OCI-LY3 (cell line): ENCODE data around the gene OAT.
A peak's percentile ranks its signal among the peaks of the same experiment; 100 is the strongest.

Source experiments
- H2AFZ ChIP-seq: fragments of 200-600, 300-600 bp; shearing (Covaris generic); 2 replicates; pipeline ENCODE4 v1.6.0; 2014; ENCODE audit warnings: antibody characterized with exemption, low read depth, low read length
- H3K27ac ChIP-seq: fragments of 200-600, 300-600 bp; sonication (generic); 2 replicates; pipeline ENCODE4 v1.5.1; 2014; ENCODE audit warnings: mild to moderate bottlenecking, low read length, moderate library complexity, mixed read lengths
- H3K27me3 ChIP-seq: fragments of 200-600, 300-600 bp; sonication (generic); 2 replicates; pipeline ENCODE4 v1.6.1; 2014; ENCODE audit warnings: low read depth, low read length, mixed read lengths
- H3K36me3 ChIP-seq: fragments of 200-600, 300-600 bp; sonication (generic); replicated peaks from 2 replicates; pipeline ENCODE3; 2014; ENCODE audit warnings: low read depth, low read length, mixed read lengths
- H3K4me1 ChIP-seq: fragments of 300-600, 200-600 bp; sonication (generic); 2 replicates; pipeline ENCODE4 v1.6.1; 2014; ENCODE audit warnings: low read length, mixed read lengths
- H3K4me2 ChIP-seq: fragments of 200-600, 300-600 bp; sonication (generic); 2 replicates; pipeline ENCODE4 v1.6.1; 2014; ENCODE audit warnings: low read length, mixed read lengths
- H3K4me3 ChIP-seq: fragments of 300-600, 200-600 bp; sonication (generic); 2 replicates; pipeline ENCODE4 v1.5.1; 2014; ENCODE audit warnings: antibody characterized with exemption, mild to moderate bottlenecking, low read length, moderate library complexity
- H3K79me2 ChIP-seq: fragments of 300-600, 200-600 bp; shearing (Covaris generic); 2 replicates; pipeline ENCODE4 v1.6.1; 2014; ENCODE audit warnings: mild to moderate bottlenecking, low read length, mixed read lengths
- H3K9ac ChIP-seq: fragments of 300-600, 200-600 bp; shearing (Covaris generic); 2 replicates; pipeline ENCODE4 v1.6.0; 2014; ENCODE audit warnings: mild to moderate bottlenecking, low read length, moderate library complexity
- H3K9me3 ChIP-seq: fragments of 200-600, 300-600 bp; shearing (Covaris generic); 2 replicates; pipeline ENCODE4 v1.6.1; 2014; ENCODE audit warnings: low read length, mixed read lengths; ENCODE audit not compliant: insufficient read depth
- H4K20me1 ChIP-seq: fragments of 200-600, 300-600 bp; sonication (generic); 2 replicates; pipeline ENCODE4 v1.6.1; 2016; ENCODE audit warnings: low read length, mixed read lengths; ENCODE audit not compliant: insufficient read depth
- CTCF ChIP-seq: fragments of 200-600, 300-600 bp; sonication (generic); IDR thresholded peaks from 2 replicates; pipeline ENCODE4 v1.5.1; 2014; ENCODE audit warnings: antibody characterized with exemption, low read length, low read depth
- EZH2phosphoT487 ChIP-seq: fragments of 200-600 bp; shearing (Covaris generic); IDR thresholded peaks from 2 replicates; pipeline ENCODE4 v1.6.1; 2018; ENCODE audit warnings: antibody characterized with exemption, mixed run types, low read depth

Gene OAT

GRCh38 chr10:124409696-124410095 is 9.0 kb downstream of the OAT start:
- no peak for TF ChIP-seq EZH2phosphoT487
- no peak for TF ChIP-seq CTCF
- Histone ChIP-seq H4K20me1 (no peaks in the 10 kb centered on the region), H3K36me3 (no peaks in the 10 kb centered on the region)

GRCh38 chr10:124408357-124408756 is 10.4 kb downstream of the OAT start:
- H3K4me2 ChIP-seq, result no peak overlapping the region
- H3K4me3 ChIP-seq, result no peak overlapping the region
- no peaks in the 10 kb centered on the region for H3K79me2 ChIP-seq
- H2AFZ ChIP-seq, result no peak overlapping the region
- H3K9ac ChIP-seq, result no peak overlapping the region
- H3K9me3 ChIP-seq, result no peaks in the 10 kb centered on the region
- no peaks in the 10 kb centered on the region for H3K36me3 ChIP-seq
- TF ChIP-seq CTCF, result no peak
- no peak for TF ChIP-seq EZH2phosphoT487
- H3K4me1 ChIP-seq, result 0 out of 2 replicates have a peak, but pooled peaks cover under 1% of the 10 kb centered on the region
- H3K27ac ChIP-seq, result no peak overlapping the region
- no peaks in the 10 kb centered on the region for H3K27me3 ChIP-seq
- no peaks in the 10 kb centered on the region for H4K20me1 ChIP-seq

More at GRCh38 chr10:124409696-124410095, 9.0 kb downstream of the OAT start:
- Histone ChIP-seq H3K79me2 (no peaks in the 10 kb centered on the region), H3K27me3 (no peaks in the 10 kb centered on the region), H3K4me1 (no peaks in the 10 kb centered on the region), H3K9me3 (no peaks in the 10 kb centered on the region), H3K9ac (no peak overlapping the region), H3K27ac (no peak overlapping the region), H3K4me2 (no peak overlapping the region), H3K4me3 (no peak overlapping the region), H2AFZ (no peak overlapping the region)

DNA sequence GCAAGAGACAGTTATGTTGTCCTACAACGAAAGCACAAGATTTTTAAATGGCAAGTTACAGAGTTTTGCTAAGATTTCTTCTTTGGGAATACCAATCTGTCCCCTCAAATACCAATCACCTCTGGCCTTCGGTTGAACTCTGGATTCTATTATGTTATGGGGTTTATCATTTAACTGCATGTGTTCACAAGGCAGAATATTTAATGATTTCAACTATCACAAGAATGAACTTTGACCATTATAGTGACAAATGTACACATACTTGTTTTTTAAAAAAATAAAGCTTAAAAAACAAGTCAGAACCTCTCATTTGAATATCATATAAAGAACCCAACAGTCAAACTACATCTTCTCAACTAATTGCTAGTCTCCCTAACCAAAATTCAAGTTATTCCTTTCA is 11.3 kb downstream of the OAT start:
- Histone ChIP-seq H3K9me3 (no peaks in the 10 kb centered on the region), H3K36me3 (peaks cover 3% of the 10 kb centered on the region), H3K4me3 (no peak overlapping the region), H3K4me2 (no peak overlapping the region), H3K9ac (no peak overlapping the region), H3K27me3 (no peaks in the 10 kb centered on the region), H3K27ac (no peak overlapping the region), H2AFZ (no peak overlapping the region), H3K79me2 (no peaks in the 10 kb centered on the region), H3K4me1 (0 out of 2 replicates have a peak, but pooled peaks cover 3% of the 10 kb centered on the region), H4K20me1 (no peaks in the 10 kb centered on the region)
- TF ChIP-seq EZH2phosphoT487 (no peak), CTCF (no peak)

GRCh38 chr10:124403548-124403947 is 15.2 kb downstream of the OAT start:
- H3K9ac ChIP-seq, result no peak overlapping the region
- H3K4me3 ChIP-seq, result no peak overlapping the region
- 0 out of 2 replicates have a peak, but pooled peaks cover 3% of the 10 kb centered on the region for H3K4me1 ChIP-seq
- no peaks in the 10 kb centered on the region for H3K9me3 ChIP-seq
- TF ChIP-seq CTCF (peak; percentile 56), EZH2phosphoT487 (no peak)
- no peaks in the 10 kb centered on the region for H4K20me1 ChIP-seq
- no peak overlapping the region for H3K27ac ChIP-seq
- no peaks in the 10 kb centered on the region for H3K79me2 ChIP-seq
- H3K27me3 ChIP-seq, result no peaks in the 10 kb centered on the region
- peak overlapping the region; percentile 56; the same call in 1 of the 2 replicates for H2AFZ ChIP-seq
- H3K4me2 ChIP-seq, result 0 out of 2 replicates have a peak overlapping the region, but pooled peaks have one; percentile 16
- H3K36me3 ChIP-seq, result peaks cover 6% of the 10 kb centered on the region
